ENCODE data around the gene RAPH1.

GRCh38 chr2:203527719-203528118 lies 7.4 kb downstream of the RAPH1 start:
- no peak for TF ChIP-seq POLR2AphosphoS5 (IDR thresholded peaks at IDR 0.05; ENCODE audit: low read depth, low read length)
- TF ChIP-seq POLR2A (IDR thresholded peaks at IDR 0.05; ENCODE audit: low read depth, low read length), result no peak
- no peak for TF ChIP-seq TAF1 (IDR thresholded peaks at IDR 0.05; ENCODE audit: borderline replicate concordance, low read depth, low read length)

Data from GM12892 (cell line).